Lower lobe of right lung (tissue), 2 donors: ENCODE data around the gene COL23A1. TPM values are rescaled to one million over a fixed set of nuclear protein-coding genes. Genes with fewer than 3 reads are reported as not detected.
A peak's percentile ranks its signal among the peaks of the same experiment; 100 is the strongest.

Experiments used
- ATAC-seq, 2 donors: fragments of 200-7000 bp; cut with Tn5 transposase; one replicate each; pipeline ENCODE4 v1.9.1; 2020 to 2022; ENCODE audit warnings: mild to moderate bottlenecking in 2 of 2, moderate library complexity in 2 of 2
- DNase-seq: peaks from one replicate; pipeline ENCODE4 v3.0.0-alpha.2; 2020
- H3K27ac ChIP-seq: fragments of 200-600 bp; one replicate; pipeline ENCODE4 v1.8.0; 2022
- H3K27me3 ChIP-seq: fragments of 200-600 bp; one replicate; pipeline ENCODE4 v1.8.0; 2022; ENCODE audit warnings: low read depth
- H3K36me3 ChIP-seq: fragments of 200-600 bp; one replicate; pipeline ENCODE4 v1.8.0; 2022; ENCODE audit warnings: mild to moderate bottlenecking
- H3K4me1 ChIP-seq: fragments of 200-600 bp; one replicate; pipeline ENCODE4 v1.8.0; 2022
- H3K4me3 ChIP-seq: fragments of 200-600 bp; one replicate; pipeline ENCODE4 v1.8.0; 2022; ENCODE audit warnings: mild to moderate bottlenecking
- H3K9me3 ChIP-seq: fragments of 200-600 bp; one replicate; pipeline ENCODE4 v1.8.0; 2022
- intact Hi-C: fragments of 100-400 bp; cut with DNase I; formaldehyde crosslinking; loops from one replicate; pipeline ENCODE4 v1.11.0; 2022
- total RNA-seq: library from RNA; stranded (reverse); fragmentation: NEBNext Ultra II Directional; extraction: Animal tissue kit (Norgen Biotek cat#: 25700); gene quantifications from one replicate; pipeline ENCODE4 v1.2.1, GENCODE V29; 2021
- TF ChIP-seq, protein P1 (sequence below): fragments of 200-600 bp; IDR thresholded peaks from one replicate; pipeline ENCODE4 v1.8.0; 2022; ENCODE audit warnings: antibody characterized with exemption, mild to moderate bottlenecking
- donor health status: DM: no; HTN: yes; CAD: no; lungs with severe emphysema.

COL23A1 gene
- total RNA-seq, 1 donor from 2014 or later = 1.2 TPM

GRCh38 chr5:178281331-178281730 lies 308.9 kb downstream of the COL23A1 start:
- Histone ChIP-seq H3K27ac (no peak overlapping the region), H3K36me3 (no peaks in the 10 kb centered on the region), H3K4me3 (no peak overlapping the region), H3K9me3 (peaks cover 9% of the 10 kb centered on the region), H3K4me1 (peaks cover 10% of the 10 kb centered on the region), H3K27me3 (peaks cover 4% of the 10 kb centered on the region)
- DNase-seq (peak; percentile 37), ATAC-seq (no peak)
- intact Hi-C loops = loop anchor here (10.0 kb wide), 1 partner anchor 273 kb away; no protein-coding TSS in a partner anchor
- TF ChIP-seq, protein P1, sequence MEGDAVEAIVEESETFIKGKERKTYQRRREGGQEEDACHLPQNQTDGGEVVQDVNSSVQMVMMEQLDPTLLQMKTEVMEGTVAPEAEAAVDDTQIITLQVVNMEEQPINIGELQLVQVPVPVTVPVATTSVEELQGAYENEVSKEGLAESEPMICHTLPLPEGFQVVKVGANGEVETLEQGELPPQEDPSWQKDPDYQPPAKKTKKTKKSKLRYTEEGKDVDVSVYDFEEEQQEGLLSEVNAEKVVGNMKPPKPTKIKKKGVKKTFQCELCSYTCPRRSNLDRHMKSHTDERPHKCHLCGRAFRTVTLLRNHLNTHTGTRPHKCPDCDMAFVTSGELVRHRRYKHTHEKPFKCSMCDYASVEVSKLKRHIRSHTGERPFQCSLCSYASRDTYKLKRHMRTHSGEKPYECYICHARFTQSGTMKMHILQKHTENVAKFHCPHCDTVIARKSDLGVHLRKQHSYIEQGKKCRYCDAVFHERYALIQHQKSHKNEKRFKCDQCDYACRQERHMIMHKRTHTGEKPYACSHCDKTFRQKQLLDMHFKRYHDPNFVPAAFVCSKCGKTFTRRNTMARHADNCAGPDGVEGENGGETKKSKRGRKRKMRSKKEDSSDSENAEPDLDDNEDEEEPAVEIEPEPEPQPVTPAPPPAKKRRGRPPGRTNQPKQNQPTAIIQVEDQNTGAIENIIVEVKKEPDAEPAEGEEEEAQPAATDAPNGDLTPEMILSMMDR = no peak

GRCh38 chr5:178280631-178281030 lies 309.6 kb downstream of the COL23A1 start:
- intact Hi-C loops = loop anchor here (10.0 kb wide), 1 partner anchor 274 kb away; no protein-coding TSS in a partner anchor
- Histone ChIP-seq H3K27me3 (peaks cover 4% of the 10 kb centered on the region), H3K9me3 (peaks cover 9% of the 10 kb centered on the region), H3K4me1 (peaks cover 10% of the 10 kb centered on the region), H3K4me3 (no peak overlapping the region), H3K36me3 (no peaks in the 10 kb centered on the region), H3K27ac (no peak overlapping the region)
- TF ChIP-seq, protein P1 = no peak
- ATAC-seq = no peak
- DNase-seq = peak; percentile 38

DNA sequence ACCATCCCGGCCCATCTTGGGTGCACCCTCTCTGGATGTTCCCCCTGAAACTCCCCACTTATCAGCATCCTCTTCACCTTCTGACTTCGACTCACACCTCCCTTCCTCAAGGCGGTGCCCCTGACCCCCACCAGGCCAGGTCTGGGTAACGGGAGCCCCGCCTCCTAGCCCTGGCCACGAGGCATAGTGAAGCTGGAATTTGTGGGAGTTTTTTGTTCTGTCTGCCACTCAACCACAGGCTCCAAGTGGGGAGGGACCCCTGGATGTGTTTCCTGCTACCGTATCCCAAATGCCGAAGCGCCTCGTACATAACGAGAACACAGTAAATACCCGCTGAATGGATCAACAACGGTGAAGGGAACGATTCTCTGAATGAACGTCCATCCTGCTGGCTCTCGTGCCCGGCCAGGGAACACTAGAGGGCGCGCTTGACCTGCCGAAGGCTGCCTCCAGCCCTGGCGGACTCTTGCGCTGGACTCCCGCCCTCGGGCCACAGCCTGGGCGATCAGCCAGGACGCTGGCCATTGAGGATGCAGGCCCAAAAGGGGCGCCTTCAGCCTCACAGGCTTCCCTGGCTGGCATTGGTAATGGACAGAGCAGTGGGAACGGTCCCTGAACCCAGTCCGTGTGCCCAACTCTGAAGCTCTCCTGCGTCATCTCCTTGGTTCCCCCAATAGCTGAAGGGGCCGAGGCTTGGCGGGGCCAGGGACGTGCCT lies 310.3 kb downstream of the COL23A1 start:
- no peak overlapping the region for H3K27ac ChIP-seq

DNA sequence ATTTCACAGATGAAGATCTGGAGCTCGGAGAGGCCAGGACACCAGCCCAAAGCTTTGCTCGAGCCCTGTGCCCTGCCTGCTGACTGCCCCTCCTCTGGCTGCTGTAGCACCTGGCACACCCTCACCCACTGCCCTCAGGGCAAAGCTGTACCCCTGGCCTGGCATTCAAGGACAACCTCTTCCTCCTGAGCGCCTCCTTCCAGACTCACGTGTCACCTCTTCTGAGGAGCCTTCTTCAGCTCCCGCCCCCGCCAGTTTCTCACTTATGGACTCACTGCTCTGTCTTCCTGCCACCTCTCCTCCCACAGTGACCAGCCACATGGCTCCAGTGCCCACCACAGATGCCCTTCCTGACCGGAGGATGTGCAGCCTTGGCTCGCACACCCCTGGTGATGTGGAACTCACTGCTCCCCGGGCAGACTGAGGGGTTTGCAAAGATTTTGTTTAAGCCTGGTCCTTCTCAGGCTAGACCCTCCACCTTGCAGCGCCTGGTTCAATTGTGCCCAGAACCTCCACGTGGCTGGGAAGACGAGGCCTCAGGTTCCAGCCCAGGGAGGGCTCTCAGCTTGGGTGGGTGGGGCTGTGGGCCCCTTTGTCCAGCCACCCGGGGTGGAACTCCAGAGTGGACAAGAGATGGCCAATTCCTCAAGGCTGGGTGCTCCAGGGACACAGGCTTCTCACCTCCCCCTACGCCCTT lies 311.0 kb downstream of the COL23A1 start:
- peak; percentile 30 for DNase-seq
- no peak for ATAC-seq
- TF ChIP-seq, protein P1 = no peak
- Histone ChIP-seq H3K4me3 (no peak overlapping the region), H3K9me3 (peaks cover 8% of the 10 kb centered on the region), H3K27me3 (peaks cover 4% of the 10 kb centered on the region), H3K36me3 (no peaks in the 10 kb centered on the region), H3K27ac (no peak overlapping the region), H3K4me1 (peaks cover 10% of the 10 kb centered on the region)
- intact Hi-C loops = no loop called here

More for the DNA sequence above, 310.3 kb downstream of the COL23A1 start:
- ATAC-seq (peak; percentile 93), DNase-seq (peak; percentile 93)
- Histone ChIP-seq H3K4me3 (no peak overlapping the region), H3K27me3 (peaks cover 4% of the 10 kb centered on the region), H3K36me3 (no peaks in the 10 kb centered on the region), H3K4me1 (peaks cover 10% of the 10 kb centered on the region), H3K9me3 (peaks cover 9% of the 10 kb centered on the region)
- TF ChIP-seq, protein P1 = peak; percentile 96
- intact Hi-C loops = loop anchor here (10.0 kb wide), 1 partner anchor 275 kb away; no protein-coding TSS in a partner anchor

GRCh38 chr5:178278358-178279023 lies 311.7 kb downstream of the COL23A1 start:
- H3K4me3 ChIP-seq = no peak overlapping the region
- peaks cover under 1% of the 10 kb centered on the region for H3K9me3 ChIP-seq
- TF ChIP-seq, protein P1 = no peak
- no peaks in the 10 kb centered on the region for H3K36me3 ChIP-seq
- peaks cover 4% of the 10 kb centered on the region for H3K27me3 ChIP-seq
- peak; percentile 37 for DNase-seq
- ATAC-seq = no peak
- intact Hi-C loops = no loop called here
- H3K27ac ChIP-seq = no peak overlapping the region
- peaks cover 10% of the 10 kb centered on the region for H3K4me1 ChIP-seq
